GM19397 (cell line): ENCODE measurements around the gene GSK3B.

Experiments used
- ATAC-seq: cut with Tn5 transposase; IDR thresholded peaks from one replicate; pipeline ENCODE4 v1.9.1; 2021; ENCODE audit warnings: mild to moderate bottlenecking, moderate library complexity; ENCODE audit not compliant: unreplicated experiment

The GSK3B gene

DNA sequence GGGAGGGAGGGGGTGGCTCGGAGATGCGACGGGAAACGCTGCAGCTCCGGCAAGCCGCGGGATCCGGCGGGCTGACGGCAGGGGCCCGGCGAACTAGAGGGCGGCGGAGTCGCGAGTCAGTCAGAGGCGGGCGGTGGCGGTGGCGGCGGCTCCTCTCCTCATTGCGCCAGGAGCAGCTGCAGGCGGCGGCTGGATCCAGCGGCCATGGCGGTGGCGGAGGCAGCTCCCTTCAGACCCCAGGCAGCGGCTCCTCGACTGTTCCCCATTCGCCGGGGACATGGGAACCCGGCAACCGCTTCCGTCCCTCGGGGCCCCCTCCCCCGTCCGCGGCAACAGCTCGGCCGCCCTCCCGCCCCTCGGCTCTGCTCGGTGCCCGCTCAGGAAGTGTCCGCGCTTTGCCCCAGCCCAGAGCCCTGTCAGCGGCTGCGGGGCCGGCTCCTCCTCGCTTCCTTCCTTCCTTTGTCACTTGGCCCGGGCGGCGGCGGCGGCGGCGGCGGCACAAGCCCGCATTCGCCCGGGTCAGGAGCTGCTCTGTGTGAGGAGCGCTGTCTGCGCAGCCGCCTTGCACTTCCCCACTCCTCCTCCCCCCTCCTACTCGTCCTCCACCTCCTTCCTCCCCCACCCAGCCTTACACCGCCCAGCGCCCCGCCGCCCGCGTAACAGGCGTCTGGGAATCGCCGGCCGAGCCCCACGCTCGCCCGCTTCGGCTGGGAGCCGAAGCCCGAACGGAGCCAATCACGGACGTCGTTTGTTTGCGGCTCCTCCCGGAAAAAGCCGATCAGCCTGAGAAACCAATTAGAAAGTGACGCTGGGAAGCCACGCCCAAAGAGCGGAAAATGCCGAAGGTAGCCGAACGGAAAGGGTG lies at the start of gene GSK3B:
TSS of gene GSK3B (minus strand) at position 537 of the 865 bp plus-strand sequence. CDS start 1,013 bp downstream, outside the sequence.
- ATAC-seq = peak; percentile 37

DNA sequence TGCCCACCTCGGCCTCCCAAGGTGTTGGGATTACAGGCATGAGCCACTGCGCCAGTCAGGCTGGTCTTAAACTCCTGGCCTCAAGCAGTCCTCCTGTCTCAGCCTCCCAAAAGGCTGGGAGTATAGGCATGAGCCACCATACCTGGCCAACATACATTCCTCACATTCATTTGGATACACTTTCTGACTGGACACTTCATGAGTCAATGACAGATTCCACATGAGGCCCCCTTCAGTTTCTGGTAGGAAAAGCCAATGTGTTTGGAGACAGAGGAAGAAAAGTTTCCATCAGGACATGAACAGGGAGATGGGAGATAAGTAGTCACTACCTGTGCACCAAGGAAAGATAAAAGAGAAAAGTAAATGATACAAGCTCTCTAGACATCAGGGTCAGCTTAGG lies 49.4 kb upstream of the GSK3B start:
- no peak for ATAC-seq

DNA sequence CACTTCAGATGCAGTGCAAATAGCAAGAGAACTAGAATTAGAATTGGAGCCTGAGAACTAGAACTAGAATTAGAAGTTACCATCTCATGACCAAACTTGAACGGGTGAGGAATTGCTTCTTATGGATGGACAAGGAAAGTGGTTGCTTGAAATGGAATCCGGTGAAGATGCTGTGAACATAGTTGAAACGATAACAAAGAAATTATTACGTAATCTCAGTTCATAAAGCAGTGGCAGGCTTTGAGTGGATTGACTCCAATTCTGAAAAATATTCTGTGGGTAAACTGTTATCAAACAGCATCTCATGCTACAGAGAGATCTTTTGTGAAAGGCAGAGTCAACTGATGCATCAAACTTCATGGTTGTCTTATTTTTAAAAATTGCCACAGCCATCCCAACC lies 48.0 kb upstream of the GSK3B start:
- no peak for ATAC-seq

DNA sequence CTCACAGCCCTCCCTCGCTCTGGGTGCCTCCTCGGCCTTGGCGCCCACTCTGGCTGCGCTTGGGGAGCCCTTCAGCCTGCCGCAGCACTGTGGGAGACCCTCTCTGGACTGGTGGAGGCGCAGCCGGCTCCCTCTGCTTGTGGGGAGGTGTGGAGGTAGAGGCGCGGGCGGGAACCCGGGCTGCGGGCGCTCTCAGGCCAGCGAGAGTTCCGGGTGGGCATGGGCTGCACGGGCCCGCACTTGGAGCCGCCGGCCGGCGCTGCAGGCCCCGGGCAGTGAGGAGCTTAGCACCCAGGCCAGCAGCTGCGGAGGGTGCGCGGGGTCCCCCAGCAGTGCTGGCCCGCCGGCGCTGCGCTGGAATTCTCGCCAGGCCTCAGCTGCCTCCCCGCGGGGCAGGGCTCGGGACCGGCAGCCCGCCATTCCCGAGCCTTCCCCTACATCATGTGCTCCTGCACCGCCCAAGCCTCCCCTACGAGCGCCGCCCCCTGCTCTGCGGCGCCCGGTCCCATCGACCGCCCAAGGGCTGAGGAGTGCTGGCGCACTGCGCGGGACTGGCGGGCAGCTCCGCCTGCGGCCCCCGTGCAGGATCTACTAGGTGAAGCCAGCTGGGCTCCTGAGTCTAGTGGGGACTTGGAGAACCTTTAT lies 46.0 kb upstream of the GSK3B start:
- ATAC-seq = no peak

DNA sequence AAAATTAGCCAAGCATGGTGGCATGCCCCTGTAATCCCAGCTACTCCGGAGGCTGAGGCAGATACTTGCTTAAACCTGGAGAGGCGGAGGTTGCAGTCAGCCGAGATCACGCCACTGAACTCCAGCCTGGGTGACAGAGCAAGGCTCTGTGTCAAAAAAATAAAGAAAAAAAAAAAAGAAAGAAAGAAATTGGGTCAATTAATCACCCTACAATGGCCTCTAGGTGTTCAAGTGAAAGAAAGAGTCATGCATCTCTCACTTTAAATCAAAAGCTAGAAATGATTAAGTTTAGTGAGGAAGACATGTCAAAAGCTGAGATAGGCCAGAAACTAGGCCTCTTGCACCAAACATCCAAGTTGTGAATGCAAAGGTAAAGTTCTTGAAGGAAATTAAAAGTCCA lies 44.9 kb upstream of the GSK3B start:
- no peak for ATAC-seq

DNA sequence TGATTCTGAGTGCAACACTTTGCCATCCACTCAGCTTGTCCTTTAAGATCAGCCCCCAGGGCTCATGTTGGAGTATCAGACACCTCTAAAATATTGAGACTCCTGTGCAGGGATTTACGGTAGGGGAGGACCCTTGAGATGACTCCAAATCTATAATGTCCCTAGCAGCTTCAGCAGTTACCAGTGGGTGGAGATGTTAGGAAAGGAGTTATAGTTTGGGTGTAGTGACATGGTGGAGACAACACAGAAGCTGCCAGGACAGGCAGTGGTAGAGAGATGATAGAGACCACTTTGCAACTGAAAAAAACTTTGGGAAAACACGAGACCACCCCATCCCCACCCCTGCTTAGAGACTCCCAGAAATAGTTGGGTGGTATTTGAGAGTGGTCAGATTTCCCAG lies 43.3 kb upstream of the GSK3B start:
- ATAC-seq = no peak

DNA sequence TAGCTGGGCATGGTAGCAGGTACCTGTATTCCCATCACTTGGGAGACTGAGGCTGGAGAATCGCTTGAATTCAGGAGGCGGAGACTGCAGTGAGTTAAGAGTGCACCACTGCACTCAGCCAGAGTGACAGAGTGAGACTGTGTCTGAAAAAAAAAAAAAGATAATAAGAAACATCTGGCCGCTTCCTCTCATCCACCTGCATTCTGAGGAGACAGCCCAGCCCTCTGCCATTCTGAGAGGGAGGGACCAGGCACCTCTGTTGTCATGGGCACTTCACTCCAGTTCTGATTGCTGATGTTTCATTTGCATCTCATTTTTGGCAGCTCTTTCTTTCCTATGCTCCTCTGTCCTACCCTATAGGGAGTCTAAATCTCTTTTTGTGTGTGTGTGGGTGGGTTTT lies 36.4 kb upstream of the GSK3B start:
- ATAC-seq = no peak

DNA sequence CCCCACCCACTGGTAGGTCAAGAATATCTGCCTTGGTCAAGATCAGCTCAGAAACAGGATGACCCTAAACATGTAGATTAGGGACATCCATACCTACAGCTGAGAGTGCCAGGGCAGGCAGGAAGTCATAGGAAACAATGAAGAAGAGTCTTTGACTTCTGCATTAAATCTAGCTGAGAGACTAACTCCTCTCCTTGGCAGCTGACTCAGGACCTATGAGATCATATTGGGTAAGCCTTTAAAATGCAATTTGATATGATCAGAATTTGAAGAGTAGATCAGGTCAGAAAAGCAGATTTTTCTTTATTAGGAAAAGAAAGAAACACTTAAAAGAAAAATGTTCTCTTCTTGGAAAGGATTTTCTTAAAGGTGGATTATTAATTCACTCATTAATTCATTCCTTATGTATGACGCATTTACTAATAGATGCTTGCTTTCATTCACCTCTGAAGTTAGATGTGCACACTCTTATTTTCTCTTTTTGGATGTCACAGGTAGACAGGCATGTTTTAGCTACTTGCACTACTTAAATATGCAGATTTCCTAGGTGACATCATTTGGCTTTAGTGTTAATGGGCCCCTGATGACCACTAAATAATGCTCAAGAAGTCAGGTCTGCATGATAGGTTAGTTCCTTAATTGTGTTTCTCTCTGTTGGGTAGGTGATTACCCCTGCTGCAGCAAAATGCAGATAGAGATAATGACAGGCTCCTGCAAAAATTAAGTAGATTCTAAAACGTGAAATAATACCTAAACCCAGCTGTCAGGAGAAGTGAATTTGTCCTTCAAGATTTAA lies 35.7 kb upstream of the GSK3B start:
- no peak for ATAC-seq

DNA sequence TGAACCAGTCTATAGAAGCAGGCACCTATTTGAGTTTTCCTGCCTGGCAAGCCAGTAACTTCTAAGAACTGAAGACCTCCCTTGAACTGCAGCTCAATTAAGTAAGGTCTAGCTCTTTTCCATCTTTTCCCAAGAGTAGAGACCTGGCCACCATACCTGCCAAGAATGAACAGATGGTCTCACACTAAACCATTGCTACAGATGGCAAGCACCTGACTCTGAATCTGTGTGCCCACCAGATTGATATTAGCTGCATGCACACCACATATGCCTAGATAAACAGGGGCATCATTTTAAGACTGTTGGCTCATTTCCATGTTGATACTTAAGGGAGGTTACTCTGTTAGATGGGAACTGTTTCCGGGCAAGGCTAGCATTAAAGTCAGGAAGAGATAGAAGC lies 34.8 kb upstream of the GSK3B start:
- no peak for ATAC-seq

DNA sequence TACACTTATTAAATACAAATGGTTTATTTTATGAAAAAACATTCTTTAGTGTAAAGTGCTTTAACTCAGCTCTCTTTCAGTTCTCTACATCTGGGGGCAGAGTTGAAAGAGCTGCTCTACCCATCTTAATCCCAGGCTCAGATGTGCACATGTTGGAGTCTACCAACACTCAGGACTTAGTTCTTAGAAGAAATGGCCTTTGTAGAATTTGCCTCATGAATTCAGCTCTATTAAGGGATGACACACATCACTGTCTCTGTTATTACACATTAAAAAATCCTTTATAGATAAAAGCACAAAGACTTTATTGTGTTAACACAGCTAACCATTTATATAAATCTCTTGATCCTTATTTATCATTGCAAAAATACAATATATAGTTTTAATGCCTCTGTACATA lies 31.7 kb upstream of the GSK3B start:
- no peak for ATAC-seq

DNA sequence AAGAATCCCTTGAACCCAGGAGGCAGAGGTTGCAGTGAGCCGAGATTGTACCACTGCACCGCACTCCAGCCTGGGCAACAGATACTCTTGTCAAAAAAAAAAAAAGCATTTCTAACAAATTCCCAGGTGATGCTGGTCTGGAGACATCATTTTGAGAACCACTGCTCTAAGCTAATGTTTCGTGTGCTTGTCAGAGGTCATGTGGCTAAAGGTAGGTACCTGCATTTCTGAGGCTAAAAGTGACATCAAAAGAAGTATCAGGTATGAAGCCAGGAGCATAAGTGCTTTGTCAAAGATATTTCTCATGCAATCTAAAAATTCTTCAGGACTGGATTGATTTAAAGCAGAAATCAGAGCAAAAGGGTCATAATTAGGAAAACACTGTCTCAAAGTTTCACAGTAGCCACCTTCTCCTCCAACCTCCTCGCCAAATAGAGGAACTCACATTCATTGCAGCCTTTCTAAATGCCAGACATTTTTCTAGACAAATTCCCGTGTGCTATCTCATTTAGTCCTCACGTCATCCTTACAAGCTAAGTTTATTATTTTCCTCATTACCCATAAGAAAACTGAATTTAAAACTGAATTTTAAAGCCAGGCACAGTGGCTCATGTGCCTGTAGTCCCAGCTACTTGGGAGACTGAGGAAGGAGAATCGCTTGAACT lies 25.7 kb upstream of the GSK3B start:
- ATAC-seq = no peak

DNA sequence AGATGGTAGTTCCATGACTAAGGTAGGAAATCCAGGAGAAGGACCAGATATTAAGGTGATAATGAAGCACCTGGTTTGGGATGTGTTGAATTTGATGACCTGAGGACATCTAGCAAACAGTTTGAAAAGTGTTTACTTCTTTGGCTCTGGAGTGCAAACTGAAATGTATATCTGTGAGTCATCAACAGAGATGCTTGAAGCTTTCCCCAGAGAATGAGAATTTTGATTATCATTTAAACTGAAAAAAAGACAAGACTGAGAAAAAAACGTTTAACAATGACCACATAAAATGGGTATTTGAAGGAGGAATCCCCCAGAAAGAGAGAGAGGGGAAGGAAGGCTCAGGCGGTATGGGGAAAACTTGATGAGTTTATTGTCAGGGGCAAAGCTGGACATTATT lies 20.7 kb upstream of the GSK3B start:
- no peak for ATAC-seq

DNA sequence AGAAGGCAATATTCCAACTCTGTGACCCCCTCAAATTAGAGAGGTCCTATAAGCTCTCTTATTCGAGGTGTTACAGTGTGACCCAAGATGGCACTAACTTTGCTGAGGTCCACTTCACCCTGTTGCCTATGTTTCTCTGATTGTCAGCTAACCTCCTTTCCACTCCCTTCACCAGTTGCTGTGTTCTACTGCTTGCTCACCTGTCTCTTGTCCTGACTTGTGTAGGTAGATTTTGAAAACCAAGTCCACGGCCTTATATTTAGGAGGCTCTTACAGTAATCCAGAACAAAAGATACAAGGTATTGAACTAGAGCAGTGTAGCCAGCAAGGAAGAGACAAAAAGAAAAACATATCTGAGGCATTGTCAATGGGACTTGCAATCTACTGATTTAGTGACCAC lies 20.1 kb upstream of the GSK3B start:
- ATAC-seq = no peak

DNA sequence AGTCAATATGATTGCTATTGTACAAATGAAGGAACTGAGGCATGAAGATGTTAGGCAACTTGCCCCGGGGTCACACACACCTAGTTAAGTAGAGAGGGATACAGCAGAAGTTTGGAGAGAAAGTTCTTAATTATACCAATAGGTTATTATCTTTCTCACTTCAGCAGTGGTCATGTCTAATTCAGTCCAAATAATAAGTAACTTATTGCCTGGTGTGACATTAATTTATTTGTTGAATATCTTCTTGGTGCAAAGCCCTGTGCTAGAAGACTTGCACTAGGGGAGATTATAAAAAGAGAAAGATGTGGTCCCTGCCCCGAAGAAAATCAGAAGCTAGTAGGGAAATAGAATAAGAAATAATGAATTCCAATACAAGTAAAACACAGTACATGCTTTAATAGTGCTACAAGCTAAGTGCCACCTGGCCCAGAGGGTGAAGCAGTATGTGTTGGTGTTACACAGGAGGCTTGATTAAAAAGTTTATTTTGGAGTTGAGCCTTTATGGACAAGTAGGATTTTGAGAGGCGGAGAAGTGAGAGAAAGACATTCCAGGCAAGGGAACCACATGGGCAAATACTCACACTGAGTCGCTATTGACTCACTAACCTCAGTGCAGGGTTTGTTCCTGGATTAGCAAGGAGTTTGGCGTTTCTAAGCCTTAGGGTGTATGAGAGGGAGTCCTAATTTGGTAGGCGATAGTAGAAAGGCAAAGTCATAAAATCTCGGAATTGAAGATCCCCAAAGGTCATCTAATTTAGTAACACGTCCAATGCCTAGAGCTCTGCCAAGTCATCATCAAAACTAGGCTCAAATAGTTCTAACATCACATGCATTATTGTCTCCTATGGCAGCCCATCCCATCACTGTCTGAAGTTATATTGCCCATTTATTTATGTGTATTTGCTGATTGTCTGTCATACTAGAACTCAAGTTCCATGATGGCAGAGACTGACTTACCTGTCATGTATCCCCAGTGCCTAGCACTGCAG lies 19.2 kb upstream of the GSK3B start:
- no peak for ATAC-seq

DNA sequence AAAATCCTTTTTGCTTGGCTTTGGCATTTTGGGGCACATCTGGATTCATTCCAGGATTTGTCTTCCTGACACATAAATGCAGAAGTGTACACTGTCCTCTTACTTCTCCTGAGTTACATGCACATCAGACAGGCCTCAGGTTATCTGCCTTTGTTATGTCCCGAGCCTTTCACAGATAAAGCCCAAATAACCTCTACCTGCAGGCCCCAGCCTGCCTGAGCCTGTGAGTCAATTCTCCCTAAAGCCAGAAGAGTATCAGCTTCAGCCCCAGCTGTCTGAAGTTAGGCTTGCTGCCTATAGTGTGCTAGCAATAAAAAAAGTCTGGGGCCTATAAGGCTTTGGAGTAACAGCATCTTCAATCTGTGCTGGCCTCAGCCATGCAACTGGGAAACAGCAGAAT lies 17.7 kb upstream of the GSK3B start:
- no peak for ATAC-seq

DNA sequence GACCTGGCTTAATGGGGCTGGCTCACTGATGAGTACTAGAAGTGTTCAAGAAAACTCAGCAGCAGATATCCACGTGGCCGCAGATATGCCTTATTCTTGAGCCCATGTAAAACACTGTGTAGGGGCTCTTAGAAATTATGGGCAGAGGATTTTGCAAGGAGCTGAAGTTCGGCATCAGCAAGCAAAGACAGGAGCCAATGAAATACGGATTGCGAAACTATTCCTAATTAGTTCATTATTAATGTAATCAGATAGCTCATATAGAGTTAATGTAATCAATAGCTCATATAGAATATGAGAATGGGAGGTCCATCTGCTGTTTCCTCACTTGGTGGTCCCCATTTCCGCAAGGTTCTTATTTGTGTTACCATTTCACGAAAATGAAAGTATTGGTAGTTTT lies 9.0 kb upstream of the GSK3B start:
- no peak for ATAC-seq

DNA sequence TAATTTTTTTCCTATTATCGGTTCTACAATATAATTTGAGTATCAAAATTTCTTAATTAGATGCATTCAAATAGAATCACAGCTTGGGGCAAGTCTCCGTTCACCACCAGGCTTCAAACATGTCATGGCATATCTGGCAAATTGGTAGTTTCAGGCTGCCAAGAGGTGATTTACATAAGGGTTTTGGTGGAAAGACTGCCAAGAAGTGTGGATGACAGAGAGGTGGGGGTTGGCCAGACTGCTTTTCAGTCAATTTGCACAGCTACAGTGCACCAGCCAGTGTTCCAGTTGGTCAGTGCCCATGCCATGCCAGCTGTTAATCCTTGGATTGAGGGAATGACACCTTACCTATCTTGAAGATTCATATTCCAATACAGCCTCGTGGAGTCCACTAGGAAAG lies 8.4 kb upstream of the GSK3B start:
- ATAC-seq = no peak

DNA sequence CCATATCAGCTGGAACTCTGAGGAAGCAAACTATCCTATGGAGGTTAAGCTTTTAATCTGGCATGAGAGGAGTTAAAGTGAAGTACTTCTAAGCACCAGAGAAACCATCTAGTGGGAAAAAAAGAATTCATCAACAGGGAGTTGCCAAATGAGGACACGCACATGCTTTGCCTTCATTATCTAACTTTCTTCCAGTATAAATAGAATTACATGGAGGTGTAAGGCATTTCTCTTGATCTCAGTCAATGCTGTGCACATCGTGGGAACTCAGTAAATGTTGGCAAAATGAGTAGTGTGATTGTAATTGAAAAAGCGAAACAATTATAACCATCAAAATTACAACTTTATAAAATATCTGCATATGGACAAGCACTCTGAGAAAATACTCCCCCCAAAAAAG lies 8.0 kb upstream of the GSK3B start:
- ATAC-seq = no peak

DNA sequence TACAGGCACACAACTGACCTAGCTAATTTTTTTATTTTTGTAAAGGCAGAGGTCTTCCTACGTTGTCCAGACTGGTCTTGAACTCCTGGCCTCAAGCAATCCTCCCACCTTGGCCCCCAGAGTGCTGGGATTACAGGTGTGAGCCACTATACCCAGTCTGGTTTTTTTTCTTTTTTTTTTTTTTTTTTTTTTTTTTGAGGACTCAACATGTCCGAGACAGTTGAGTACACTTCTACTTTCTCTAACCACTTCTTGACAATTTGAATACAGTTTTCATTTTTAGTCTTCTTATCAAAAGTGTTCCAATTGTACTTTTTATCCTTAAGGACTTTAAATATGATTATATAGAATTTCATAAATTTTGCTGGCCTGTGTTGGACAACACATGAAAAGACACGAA lies 7.4 kb upstream of the GSK3B start:
- no peak for ATAC-seq

DNA sequence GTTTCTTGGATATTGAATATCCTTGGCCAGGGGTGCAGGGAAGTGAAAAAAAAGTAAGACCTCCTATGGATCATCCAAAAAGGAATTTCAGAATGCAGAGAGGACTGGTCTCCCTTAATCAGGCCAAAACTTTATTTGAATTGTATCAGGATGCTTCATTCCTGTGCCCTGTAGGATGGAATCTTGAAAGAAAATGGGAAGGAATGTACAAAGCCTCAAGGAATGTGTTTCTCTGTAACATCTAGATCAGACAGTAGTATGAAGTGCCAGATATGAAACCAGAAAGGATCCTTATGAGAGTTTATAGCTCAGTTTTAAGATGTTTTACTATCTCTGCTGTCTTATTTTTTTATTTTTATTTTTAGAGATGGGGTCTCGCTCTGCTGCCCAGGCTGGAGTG lies 6.5 kb upstream of the GSK3B start:
- ATAC-seq = no peak
